ACC112 (cell line): Measurements from ENCODE around the gene RAB18.
"Not testable (repeated sequence)": the region's sequence is repeated elsewhere in the genome, so short reads cannot be mapped to it uniquely, and the experiment has no call there.

Experiments used
- H2AFZ ChIP-seq: fragments of 200-600 bp; sonication (generic); one replicate; pipeline ENCODE4 v1.6.0; 2017; ENCODE audit warnings: antibody characterized with exemption, low read length; ENCODE audit not compliant: unreplicated experiment
- H3K27ac ChIP-seq: fragments of 200-600 bp; sonication (generic); 2 replicates; pipeline ENCODE4 v1.5.1; 2014; ENCODE audit warnings: low read depth, mild to moderate bottlenecking, antibody characterized with exemption, low read length, moderate library complexity
- H3K27me3 ChIP-seq: fragments of 200-600 bp; sonication (generic); 2 replicates; pipeline ENCODE4 v1.6.1; 2014; ENCODE audit warnings: mild to moderate bottlenecking, antibody characterized with exemption, low read length, moderate library complexity, mixed read lengths; ENCODE audit not compliant: insufficient read depth
- H3K36me3 ChIP-seq: fragments of 200-600 bp; sonication (generic); 2 replicates; pipeline ENCODE4 v1.6.1; 2016; ENCODE audit warnings: mild to moderate bottlenecking, antibody characterized with exemption, low read length, moderate library complexity, mixed read lengths; ENCODE audit not compliant: insufficient read depth
- H3K4me1 ChIP-seq: fragments of 200-600 bp; sonication (generic); one replicate; pipeline ENCODE4 v1.6.1; 2016; ENCODE audit warnings: low read length, mixed read lengths; ENCODE audit not compliant: insufficient read depth, unreplicated experiment, control insufficient read depth
- H3K4me3 ChIP-seq: fragments of 200-600 bp; sonication (generic); 2 replicates; pipeline ENCODE4 v1.5.1; 2014; ENCODE audit warnings: mild to moderate bottlenecking, low read depth, low read length
- H3K79me2 ChIP-seq: fragments of 200-600 bp; sonication (generic); one replicate; pipeline ENCODE4 v1.6.0; 2016; ENCODE audit warnings: low read length; ENCODE audit not compliant: control insufficient read depth, unreplicated experiment, insufficient read depth

RAB18 gene

DNA sequence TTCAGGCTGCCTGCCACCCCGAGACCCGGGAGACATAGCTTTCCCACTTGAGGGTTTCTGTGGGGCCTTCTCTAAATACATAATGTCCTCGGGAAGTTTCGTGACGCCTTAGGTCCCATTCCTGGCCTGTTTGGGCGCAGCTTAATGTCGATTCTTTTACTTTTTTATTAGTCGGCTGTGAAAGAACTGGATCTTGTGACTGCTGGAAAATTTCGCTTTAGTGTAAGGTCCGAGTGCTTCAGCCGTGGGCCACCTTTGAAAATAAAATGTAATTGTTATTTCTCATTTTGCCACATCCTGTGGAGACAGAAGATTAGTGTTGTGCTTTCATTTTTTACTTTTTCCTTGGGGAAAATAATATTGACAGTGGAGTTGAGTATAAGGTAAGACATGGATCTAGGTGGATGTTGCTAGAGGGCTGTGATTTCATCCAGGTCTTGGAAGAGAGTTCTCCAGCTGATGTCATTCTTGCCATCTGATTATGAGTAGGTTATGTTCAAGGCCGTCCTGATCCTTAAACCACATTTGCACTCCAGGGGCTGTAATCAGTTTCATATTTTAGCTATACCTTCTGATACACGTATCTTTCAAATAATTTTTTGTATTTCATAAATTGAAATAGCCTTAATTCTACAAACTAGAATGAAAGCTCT is 830 bp downstream of the RAB18 start:
- Histone ChIP-seq H3K27ac (peak overlapping the region; percentile 60), H3K79me2 (peaks cover 58% of the 10 kb centered on the region), H3K4me1 (peaks cover 11% of the 10 kb centered on the region), H2AFZ (peak overlapping the region; percentile 83), H3K4me3 (peak overlapping the region; percentile 87), H3K36me3 (peaks cover 5% of the 10 kb centered on the region; the same call in 1 of the 2 replicates), H3K27me3 (peaks cover 13% of the 10 kb centered on the region)

DNA sequence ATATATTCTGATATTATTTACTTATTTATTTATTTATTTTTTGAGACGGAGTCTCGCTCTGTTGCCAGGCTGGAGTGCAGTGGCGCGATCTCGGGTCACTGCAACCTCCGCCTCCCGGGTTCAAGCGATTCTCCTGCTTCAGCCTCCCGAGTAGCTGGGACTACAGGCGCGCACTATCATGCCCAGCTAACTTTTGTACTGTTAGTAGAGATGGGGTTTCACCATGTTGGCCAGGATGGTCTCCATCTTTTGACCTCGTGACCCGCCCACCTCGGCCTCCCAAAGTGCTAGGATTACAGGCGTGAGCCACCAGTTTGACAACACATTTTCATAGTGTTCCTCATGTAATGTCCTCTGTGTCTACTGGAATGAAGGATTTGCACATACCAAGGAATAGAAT is 1.4 kb downstream of the RAB18 start:
- not testable (repeated sequence) for H3K27ac ChIP-seq, H3K27me3 ChIP-seq

DNA sequence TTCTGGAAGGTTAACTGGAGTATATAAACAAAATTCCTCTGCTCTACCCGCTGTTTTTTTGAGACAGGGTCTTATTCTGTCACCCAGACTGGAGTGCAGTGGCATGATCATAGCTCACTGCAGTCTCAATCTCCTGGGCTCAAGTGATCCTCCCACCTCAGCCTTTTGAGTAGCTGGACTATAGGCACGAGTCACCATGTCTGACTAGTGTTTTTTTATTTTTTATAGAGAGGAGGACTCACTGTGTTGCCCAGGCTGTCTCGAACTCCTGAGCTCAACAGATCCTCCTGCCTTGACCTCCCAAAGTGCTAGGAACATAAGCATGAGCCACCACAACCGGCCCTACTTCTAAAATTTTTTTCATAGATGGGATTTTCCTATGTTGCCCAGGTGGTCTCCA is 2.2 kb downstream of the RAB18 start:
- Histone ChIP-seq H2AFZ (no peak overlapping the region), H3K27ac (no peak overlapping the region), H3K27me3 (no peaks in the 10 kb centered on the region; the same call in 1 of the 2 replicates), H3K79me2 (peaks cover 71% of the 10 kb centered on the region), H3K4me3 (peak overlapping the region; percentile 87), H3K36me3 (peaks cover 5% of the 10 kb centered on the region), H3K4me1 (peaks cover 11% of the 10 kb centered on the region)

More for the DNA sequence above, 1.4 kb downstream of the RAB18 start:
- H2AFZ ChIP-seq, H3K36me3 ChIP-seq: not testable (repeated sequence)
- Histone ChIP-seq H3K4me1 (peaks cover 11% of the 10 kb centered on the region), H3K79me2 (peaks cover 64% of the 10 kb centered on the region), H3K4me3 (peak overlapping the region; percentile 87)

DNA sequence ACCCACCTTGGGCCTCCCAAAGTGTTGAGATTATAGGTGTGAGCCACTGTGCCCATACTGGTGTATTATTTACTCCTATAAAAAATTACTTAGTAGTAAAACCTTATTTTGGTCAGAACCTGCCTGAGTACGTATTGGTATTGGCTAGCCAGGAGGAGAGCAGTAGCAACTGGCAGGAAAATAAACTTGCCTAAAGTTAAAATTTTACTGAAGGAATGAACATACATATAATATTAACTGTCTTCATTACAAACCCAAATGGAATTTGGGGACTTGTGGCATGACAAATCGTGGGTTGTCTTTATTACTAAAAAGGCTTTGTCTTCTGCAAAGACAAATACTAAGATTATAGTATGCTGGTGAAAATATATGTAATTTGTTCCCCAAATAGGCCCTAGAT is 8.4 kb downstream of the RAB18 start:
- no peak overlapping the region for H3K4me3 ChIP-seq
- H3K27me3 ChIP-seq = no peaks in the 10 kb centered on the region
- H3K36me3 ChIP-seq = peaks cover 11% of the 10 kb centered on the region
- H2AFZ ChIP-seq = no peak overlapping the region
- peaks cover 89% of the 10 kb centered on the region for H3K79me2 ChIP-seq
- peaks cover 13% of the 10 kb centered on the region for H3K4me1 ChIP-seq
- H3K27ac ChIP-seq = no peak overlapping the region

DNA sequence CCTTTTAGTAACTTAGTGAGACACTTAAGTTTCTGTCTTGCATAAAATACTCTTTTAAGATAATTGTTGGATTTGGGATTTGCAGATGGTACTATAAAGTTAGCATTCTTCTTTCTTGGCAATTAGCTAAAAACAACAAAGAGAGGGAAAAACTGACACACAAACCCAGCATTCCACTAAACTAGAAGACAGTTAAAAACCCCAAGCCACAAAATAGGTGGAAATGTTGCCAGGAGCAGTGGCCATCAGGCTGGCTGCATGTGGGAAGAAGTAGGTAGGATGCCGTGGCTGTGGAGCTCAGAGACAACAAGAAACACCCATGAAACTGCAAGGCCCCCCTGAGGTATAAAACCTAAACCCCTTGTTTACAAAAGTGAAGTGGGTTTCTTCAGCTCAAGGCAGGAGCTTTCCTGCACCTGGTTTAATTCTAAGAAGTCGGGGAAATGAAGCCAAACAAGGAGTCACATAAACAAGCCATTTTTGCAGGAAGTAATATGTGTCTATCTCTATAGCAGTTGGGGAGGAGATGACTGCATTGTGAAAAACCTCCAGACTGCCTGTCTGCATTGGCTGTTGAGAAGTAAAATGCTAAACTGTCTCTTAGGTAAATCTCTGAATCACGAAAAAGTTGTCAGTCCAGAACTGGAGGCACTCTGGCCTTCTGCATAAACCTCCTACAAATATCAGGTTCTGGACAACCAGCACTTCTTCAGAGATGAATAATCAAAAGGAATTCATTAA is 9.5 kb downstream of the RAB18 start:
- Histone ChIP-seq H3K36me3 (peaks cover 14% of the 10 kb centered on the region), H3K4me1 (peaks cover 13% of the 10 kb centered on the region), H3K4me3 (no peak overlapping the region), H3K27me3 (no peaks in the 10 kb centered on the region), H3K27ac (no peak overlapping the region), H3K79me2 (peaks cover 89% of the 10 kb centered on the region), H2AFZ (no peak overlapping the region)

GRCh38 chr10:27514243-27514642 is 10.1 kb downstream of the RAB18 start:
- no peak overlapping the region for H3K4me3 ChIP-seq
- peaks cover 14% of the 10 kb centered on the region for H3K36me3 ChIP-seq
- no peak overlapping the region for H2AFZ ChIP-seq
- peaks cover 13% of the 10 kb centered on the region for H3K4me1 ChIP-seq
- peaks cover 88% of the 10 kb centered on the region for H3K79me2 ChIP-seq
- no peak overlapping the region for H3K27ac ChIP-seq
- no peaks in the 10 kb centered on the region for H3K27me3 ChIP-seq

DNA sequence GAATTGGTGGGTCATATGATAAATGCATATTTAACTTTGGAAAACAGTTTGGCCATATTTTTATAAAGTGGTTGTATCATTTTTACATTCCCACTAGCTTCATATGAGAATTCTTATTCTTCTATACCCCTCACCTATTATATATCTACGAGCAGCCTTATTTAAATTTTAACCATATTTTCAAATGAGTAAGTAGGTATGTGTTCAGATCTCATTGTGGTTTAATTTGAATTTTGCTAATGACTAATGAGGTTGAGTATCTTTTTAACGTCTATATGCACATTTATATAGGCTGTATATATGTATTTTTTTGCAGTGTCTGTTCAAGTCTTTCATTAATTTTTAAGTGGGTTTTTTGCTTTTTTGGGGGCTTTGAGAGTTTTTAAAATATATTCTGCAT is 14.2 kb downstream of the RAB18 start:
- H2AFZ ChIP-seq = no peak overlapping the region
- no peak overlapping the region for H3K27ac ChIP-seq
- H3K4me1 ChIP-seq = peaks cover 7% of the 10 kb centered on the region
- H3K4me3 ChIP-seq = no peak overlapping the region
- H3K36me3 ChIP-seq = peaks cover 14% of the 10 kb centered on the region
- peaks cover 85% of the 10 kb centered on the region for H3K79me2 ChIP-seq
- no peaks in the 10 kb centered on the region for H3K27me3 ChIP-seq

DNA sequence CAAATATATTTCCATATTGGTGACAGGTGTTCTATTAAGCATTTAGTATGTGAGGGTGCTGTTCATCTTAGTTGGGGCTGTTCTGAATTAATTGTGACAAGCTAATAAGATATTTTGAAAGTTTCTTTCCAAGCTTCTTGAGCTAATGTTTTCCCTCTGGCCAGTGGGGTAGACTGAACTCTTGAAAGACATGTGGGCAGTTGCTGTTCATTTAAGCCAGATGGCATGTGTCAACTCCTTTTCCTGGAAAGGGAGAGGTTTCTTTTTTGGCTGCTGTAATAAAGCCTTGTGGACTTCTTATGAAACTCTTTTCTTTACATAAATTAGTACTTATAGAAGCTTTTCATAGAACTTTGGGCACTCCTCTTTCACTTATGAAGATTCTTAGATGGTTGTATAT is 21.7 kb downstream of the RAB18 start:
- H3K4me1 ChIP-seq = peaks cover 25% of the 10 kb centered on the region
- no peak overlapping the region for H3K4me3 ChIP-seq
- peaks cover 5% of the 10 kb centered on the region; the same call in 1 of the 2 replicates for H3K36me3 ChIP-seq
- no peak overlapping the region for H2AFZ ChIP-seq
- H3K79me2 ChIP-seq = peaks cover 77% of the 10 kb centered on the region
- H3K27ac ChIP-seq = no peak overlapping the region
- H3K27me3 ChIP-seq = no peaks in the 10 kb centered on the region

- Histone ChIP-seq H3K79me2 (peaks cover 76% of the 10 kb centered on the region), H3K4me1 (peaks cover 25% of the 10 kb centered on the region), H3K27me3 (no peaks in the 10 kb centered on the region), H3K4me3 (no peak overlapping the region), H3K27ac (no peak overlapping the region), H3K36me3 (peaks cover 5% of the 10 kb centered on the region; the same call in 1 of the 2 replicates), H2AFZ (no peak overlapping the region)
Observed at GRCh38 chr10:27526242-27526641, 22.1 kb downstream of the RAB18 start.

DNA sequence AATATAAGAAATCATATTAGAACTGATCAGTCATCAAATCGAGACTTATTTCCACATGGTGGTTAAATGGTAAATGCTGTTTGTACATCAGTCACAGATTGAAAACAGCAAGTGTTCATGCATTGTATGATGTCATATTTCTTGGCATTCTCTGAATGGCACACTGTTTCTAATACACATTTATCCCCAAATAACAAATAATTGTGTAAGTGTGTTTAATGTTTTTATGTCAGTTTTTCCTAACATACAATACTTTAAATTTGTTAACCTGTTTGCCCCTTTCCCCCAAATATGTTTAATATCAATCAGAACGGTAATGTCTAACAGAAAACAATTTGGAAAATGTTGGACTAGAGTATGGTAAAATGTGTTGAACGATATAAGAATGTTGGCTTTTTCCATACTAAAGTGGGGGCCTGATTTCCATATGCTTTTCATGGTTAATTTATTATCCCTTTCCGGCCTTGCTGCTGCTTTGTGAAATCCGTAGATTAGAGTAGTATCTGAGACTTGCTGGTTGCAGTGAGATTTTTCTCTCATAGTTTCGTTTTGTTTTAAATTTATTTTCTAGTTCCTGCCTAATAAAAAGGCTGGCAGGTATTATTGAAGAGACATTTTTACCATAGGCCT is 23.7 kb downstream of the RAB18 start:
- H3K79me2 ChIP-seq = peaks cover 70% of the 10 kb centered on the region
- H3K36me3 ChIP-seq = peaks cover 5% of the 10 kb centered on the region; the same call in 1 of the 2 replicates
- H3K4me3 ChIP-seq = no peak overlapping the region
- H3K27ac ChIP-seq = no peak overlapping the region
- H2AFZ ChIP-seq = no peak overlapping the region
- H3K27me3 ChIP-seq = no peaks in the 10 kb centered on the region
- H3K4me1 ChIP-seq = peaks cover 25% of the 10 kb centered on the region
